Measurements from ENCODE around the gene AADAC. TPM values are rescaled to one million over a fixed set of nuclear protein-coding genes. Genes with fewer than 3 reads are reported as not detected.

The AADAC gene
- total and polyA plus RNA-seq, 2 experiments from 2014 or later: 47.8 to 94.0 TPM

DNA sequence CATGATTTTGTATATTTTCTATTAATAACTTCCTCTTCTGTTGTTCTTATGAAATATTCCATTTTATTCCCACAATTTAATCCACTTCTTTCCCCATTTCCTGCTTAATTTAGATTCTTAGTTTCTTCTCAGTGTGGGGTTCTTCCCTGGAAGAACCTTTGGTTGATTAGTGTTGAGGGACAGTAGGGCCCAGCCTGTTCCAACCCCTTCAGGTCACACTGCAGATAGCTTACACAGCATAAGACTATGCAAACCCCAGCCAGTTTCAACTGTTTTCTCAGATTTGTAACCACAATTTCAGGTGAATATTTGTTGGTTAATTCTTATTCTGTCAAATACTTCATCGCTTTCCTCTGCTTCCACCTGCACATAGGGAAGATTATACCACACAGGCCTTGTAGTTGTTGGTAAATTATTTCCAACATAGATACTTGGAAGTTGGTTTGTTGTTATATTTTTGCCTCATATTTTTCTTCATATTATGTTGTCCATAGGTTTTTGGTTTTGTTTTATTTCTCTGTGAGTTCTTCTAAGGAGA lies 45.5 kb upstream of the AADAC start:
- H3K36me3 ChIP-seq (replicated peaks; ENCODE audit: insufficient read depth, low read depth): no peaks in the 10 kb centered on the region
- H3K4me1 ChIP-seq (ENCODE audit: insufficient read depth): peaks cover 16% of the 10 kb centered on the region
- no peaks in the 10 kb centered on the region for H3K27me3 ChIP-seq
- no peak for DNase-seq (ENCODE audit: low spot score)
- no peaks in the 10 kb centered on the region for H4K20me1 ChIP-seq (ENCODE audit: insufficient read depth, poor library complexity, severe bottlenecking)
- H3K4me3 ChIP-seq: no peak overlapping the region
- H3K9me2 ChIP-seq (replicated peaks; ENCODE audit: insufficient read depth): no peaks in the 10 kb centered on the region
- no peak overlapping the region for H3K4me2 ChIP-seq
- TF ChIP-seq EZH2 (IDR thresholded peaks at IDR 0.05; ENCODE audit: borderline replicate concordance): no peak
- no peak for TF ChIP-seq EZH2phosphoT487 (IDR thresholded peaks at IDR 0.05; ENCODE audit: low read depth, severe bottlenecking, unreplicated experiment)
- TF ChIP-seq, protein P1, sequence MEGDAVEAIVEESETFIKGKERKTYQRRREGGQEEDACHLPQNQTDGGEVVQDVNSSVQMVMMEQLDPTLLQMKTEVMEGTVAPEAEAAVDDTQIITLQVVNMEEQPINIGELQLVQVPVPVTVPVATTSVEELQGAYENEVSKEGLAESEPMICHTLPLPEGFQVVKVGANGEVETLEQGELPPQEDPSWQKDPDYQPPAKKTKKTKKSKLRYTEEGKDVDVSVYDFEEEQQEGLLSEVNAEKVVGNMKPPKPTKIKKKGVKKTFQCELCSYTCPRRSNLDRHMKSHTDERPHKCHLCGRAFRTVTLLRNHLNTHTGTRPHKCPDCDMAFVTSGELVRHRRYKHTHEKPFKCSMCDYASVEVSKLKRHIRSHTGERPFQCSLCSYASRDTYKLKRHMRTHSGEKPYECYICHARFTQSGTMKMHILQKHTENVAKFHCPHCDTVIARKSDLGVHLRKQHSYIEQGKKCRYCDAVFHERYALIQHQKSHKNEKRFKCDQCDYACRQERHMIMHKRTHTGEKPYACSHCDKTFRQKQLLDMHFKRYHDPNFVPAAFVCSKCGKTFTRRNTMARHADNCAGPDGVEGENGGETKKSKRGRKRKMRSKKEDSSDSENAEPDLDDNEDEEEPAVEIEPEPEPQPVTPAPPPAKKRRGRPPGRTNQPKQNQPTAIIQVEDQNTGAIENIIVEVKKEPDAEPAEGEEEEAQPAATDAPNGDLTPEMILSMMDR (IDR thresholded peaks at IDR 0.05; ENCODE audit: poor library complexity): no peak
- no peaks in the 10 kb centered on the region for H3K9me3 ChIP-seq (ENCODE audit: low read depth)
- no peaks in the 10 kb centered on the region for H3K79me2 ChIP-seq
- H3K27ac ChIP-seq: peak overlapping the region; percentile 5
- WGBS (ENCODE audit: low lambda C conversion rate, missing lambda C conversion rate): 54% methylated on average over 1 of the region's 1 CpG
- H2AFZ ChIP-seq: peak overlapping the region; percentile 25

GRCh38 chr3:151769175-151769574 lies 44.7 kb upstream of the AADAC start:
- Histone ChIP-seq H2AFZ (no peak overlapping the region), H3K4me2 (no peak overlapping the region), H3K27ac (peak overlapping the region; percentile 75), H4K20me1 (ENCODE audit: insufficient read depth, poor library complexity, severe bottlenecking) (no peaks in the 10 kb centered on the region), H3K9me2 (replicated peaks; ENCODE audit: insufficient read depth) (no peaks in the 10 kb centered on the region), H3K9me3 (ENCODE audit: low read depth) (no peaks in the 10 kb centered on the region), H3K27me3 (no peaks in the 10 kb centered on the region), H3K4me3 (no peak overlapping the region), H3K36me3 (replicated peaks; ENCODE audit: insufficient read depth, low read depth) (no peaks in the 10 kb centered on the region), H3K79me2 (no peaks in the 10 kb centered on the region), H3K4me1 (ENCODE audit: insufficient read depth) (peaks cover 16% of the 10 kb centered on the region)
- TF ChIP-seq EZH2 (IDR thresholded peaks at IDR 0.05; ENCODE audit: borderline replicate concordance) (no peak), EZH2phosphoT487 (IDR thresholded peaks at IDR 0.05; ENCODE audit: low read depth, severe bottlenecking, unreplicated experiment) (no peak)
- TF ChIP-seq, protein P1 (IDR thresholded peaks at IDR 0.05; ENCODE audit: poor library complexity): no peak
- DNase-seq (ENCODE audit: low spot score): no peak
- 94% methylated on average over 2 of the region's 2 CpGs for WGBS (ENCODE audit: low lambda C conversion rate, missing lambda C conversion rate)

DNA sequence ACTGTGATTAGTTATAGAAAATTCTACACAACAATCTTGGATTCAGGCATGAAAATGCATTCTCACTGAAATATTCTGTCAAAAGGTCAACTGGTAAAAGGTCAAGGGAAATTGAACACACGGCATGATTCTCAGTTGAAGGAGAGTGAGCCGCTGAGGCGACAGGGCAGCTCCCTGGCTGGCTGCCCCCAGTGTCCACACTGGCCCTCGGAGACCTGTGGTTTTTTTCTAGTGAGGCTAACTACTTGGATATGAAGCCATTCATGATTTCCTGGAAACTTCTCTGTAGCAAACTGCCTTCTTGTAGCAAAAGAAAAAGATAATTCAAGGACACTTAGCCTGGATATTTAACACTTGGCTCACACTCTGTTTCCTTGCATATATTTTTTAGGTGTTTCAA lies 43.0 kb upstream of the AADAC start:
- Histone ChIP-seq H3K4me1 (ENCODE audit: insufficient read depth) (peaks cover 16% of the 10 kb centered on the region), H4K20me1 (ENCODE audit: insufficient read depth, poor library complexity, severe bottlenecking) (no peaks in the 10 kb centered on the region), H3K27me3 (no peaks in the 10 kb centered on the region), H3K27ac (peak overlapping the region; percentile 55), H3K4me3 (peak overlapping the region; percentile 4), H3K36me3 (replicated peaks; ENCODE audit: insufficient read depth, low read depth) (no peaks in the 10 kb centered on the region), H3K4me2 (peak overlapping the region; percentile 56), H2AFZ (peak overlapping the region; percentile 27), H3K79me2 (no peaks in the 10 kb centered on the region), H3K9me3 (ENCODE audit: low read depth) (no peaks in the 10 kb centered on the region), H3K9me2 (replicated peaks; ENCODE audit: insufficient read depth) (no peaks in the 10 kb centered on the region)
- DNase-seq (ENCODE audit: low spot score): peak; percentile 41
- TF ChIP-seq, protein P1 (IDR thresholded peaks at IDR 0.05; ENCODE audit: poor library complexity): no peak
- no peak for TF ChIP-seq EZH2phosphoT487 (IDR thresholded peaks at IDR 0.05; ENCODE audit: low read depth, severe bottlenecking, unreplicated experiment)
- 31% methylated on average over 4 of the region's 4 CpGs for WGBS (ENCODE audit: low lambda C conversion rate, missing lambda C conversion rate)
